H1 (cell line): Measurements from ENCODE around the gene PSMA2. TPM values are rescaled to one million over a fixed set of nuclear protein-coding genes. Genes with fewer than 3 reads are reported as not detected.

Source experiments
- CTCF ChIA-PET: fragments of 300-600 bp; sonication (Branson Sonifier 250); formaldehyde crosslinking; loops from one replicate; lab custom pipeline; 2021; ENCODE audit not compliant: partially characterized antibody; lab: Charles Lee
- POLR2A ChIA-PET: fragments of 300-600 bp; sonication (Branson Sonifier 250); formaldehyde crosslinking; loops from one replicate; lab custom pipeline; 2021; ENCODE audit warnings: inconsistent platforms; ENCODE audit not compliant: partially characterized antibody; lab: Charles Lee
- DNase-seq, 2 experiments: peaks; one replicate each; pipeline versions ENCODE4 v3.0.0 to v3.0.0-alpha.2; 2010 to 2022; ENCODE audit warnings: low spot score in 2 of 2, low read depth in 1 of 2, mixed read lengths in 1 of 2
- FAIRE-seq: peaks from 2 replicates; lab custom pipeline; 2011; peaks lifted over from hg19 to GRCh38; lab: Jason Lieb, UNC
- H2AFZ ChIP-seq: 2 replicates; pipeline ENCODE4 v1.8.1; 2012; ENCODE audit warnings: low read length, inconsistent platforms
- H2AK5ac ChIP-seq: 2 replicates; pipeline ENCODE4 v1.6.1; 2013; ENCODE audit warnings: low read depth, low read length
- H2BK120ac ChIP-seq: replicated peaks from 2 replicates; pipeline ENCODE3; 2013; ENCODE audit warnings: low read depth, low read length, inconsistent platforms
- H2BK12ac ChIP-seq: 2 replicates; pipeline ENCODE4 v1.6.1; 2013; ENCODE audit warnings: low read depth, low read length
- H2BK15ac ChIP-seq: 2 replicates; pipeline ENCODE4 v1.6.1; 2013; ENCODE audit warnings: low read length
- H2BK20ac ChIP-seq: 2 replicates; pipeline ENCODE4 v1.6.1; 2013; ENCODE audit warnings: low read length
- H2BK5ac ChIP-seq: 2 replicates; pipeline ENCODE4 v1.6.1; 2013; ENCODE audit warnings: low read depth, low read length
- H3K14ac ChIP-seq: 2 replicates; pipeline ENCODE4 v1.6.1; 2013; ENCODE audit warnings: inconsistent platforms; ENCODE audit not compliant: insufficient read length
- H3K18ac ChIP-seq: 2 replicates; pipeline ENCODE4 v1.6.1; 2013; ENCODE audit warnings: low read length; ENCODE audit errors: extremely low read depth
- H3K23ac ChIP-seq: 2 replicates; pipeline ENCODE4 v1.6.1; 2013; ENCODE audit warnings: inconsistent platforms; ENCODE audit not compliant: insufficient read length
- H3K23me2 ChIP-seq: 2 replicates; pipeline ENCODE4 v1.6.1; 2013; ENCODE audit warnings: low read depth, low read length
- H3K27ac ChIP-seq: 2 replicates; pipeline ENCODE4 v1.6.1; 2011; ENCODE audit warnings: low read depth, low read length, inconsistent platforms
- H3K27me3 ChIP-seq, 4 experiments: replicated peaks in 1 of 4; 1 replicate in 1 of 4; 2 replicates in 3 of 4; pipeline versions ENCODE4 v1.6.1 to v1.8.1; 2011 to 2013; ENCODE audit warnings: low read length in 3 of 4, mild to moderate bottlenecking in 3 of 4, inconsistent platforms in 2 of 4, mixed read lengths in 2 of 4, moderate library complexity in 1 of 4; ENCODE audit not compliant: control insufficient read depth in 3 of 4, insufficient read depth in 3 of 4; ENCODE audit errors: extremely low read depth in 1 of 4
- H3K36me3 ChIP-seq, 4 experiments: 2 replicates each; pipeline versions ENCODE4 v1.6.1 to v1.8.1; 2011 to 2013; ENCODE audit warnings: mild to moderate bottlenecking in 4 of 4, low read length in 3 of 4, moderate library complexity in 2 of 4, control low read depth in 1 of 4, inconsistent platforms in 1 of 4; ENCODE audit not compliant: insufficient read depth in 4 of 4, control insufficient read depth in 2 of 4
- H3K4ac ChIP-seq: replicated peaks from 2 replicates; pipeline ENCODE3; 2013; ENCODE audit warnings: low read length, low read depth, mixed read lengths, inconsistent platforms; ENCODE audit not compliant: insufficient read length
- H3K4me1 ChIP-seq, 4 experiments: replicated peaks in 1 of 4; 1 replicate in 1 of 4; 2 replicates in 3 of 4; pipeline versions ENCODE4 v1.6.1 to v1.8.1; 2011 to 2013; ENCODE audit warnings: low read length in 3 of 4, inconsistent platforms in 2 of 4, mixed read lengths in 1 of 4; ENCODE audit not compliant: insufficient read depth in 4 of 4, control insufficient read depth in 3 of 4
- H3K4me2 ChIP-seq, 2 experiments: 2 replicates each; pipeline versions ENCODE4 v1.6.1 to v1.8.1; 2011 to 2013; ENCODE audit warnings: low read depth in 2 of 2, low read length in 2 of 2, control low read depth in 1 of 2, inconsistent platforms in 1 of 2, mild to moderate bottlenecking in 1 of 2; ENCODE audit not compliant: insufficient read depth in 1 of 2
- H3K4me3 ChIP-seq, 4 experiments: fragments of 200-600, 300-600 bp in 1 of 4; sonication (generic), shearing (Covaris generic), sonication (Bioruptor Twin) in 1 of 4; 2 replicates each; pipeline versions ENCODE4 v1.5.1 to v1.8.1; 2011 to 2016; ENCODE audit warnings: low read length in 4 of 4, low read depth in 3 of 4, control low read depth in 2 of 4, inconsistent platforms in 2 of 4, mild to moderate bottlenecking in 2 of 4, mixed read lengths in 1 of 4, moderate library complexity in 1 of 4; ENCODE audit not compliant: insufficient read depth in 2 of 4; ENCODE audit errors: extremely low read depth in 1 of 4
- H3K56ac ChIP-seq: replicated peaks from 2 replicates; pipeline ENCODE3; 2013; ENCODE audit warnings: low read depth, mild to moderate bottlenecking, mixed read lengths, low read length, inconsistent platforms; ENCODE audit not compliant: insufficient read length
- H3K79me1 ChIP-seq: 2 replicates; pipeline ENCODE4 v1.6.1; 2013; ENCODE audit warnings: low read depth, low read length, control low read depth
- H3K79me2 ChIP-seq, 2 experiments: 2 replicates each; pipeline versions ENCODE4 v1.6.1 to v1.8.1; 2012 to 2013; ENCODE audit warnings: low read length in 2 of 2, mild to moderate bottlenecking in 2 of 2, inconsistent platforms in 1 of 2; ENCODE audit not compliant: insufficient read depth in 2 of 2, control insufficient read depth in 1 of 2
- H3K9ac ChIP-seq, 4 experiments: replicated peaks in 1 of 4; 1 replicate in 1 of 4; 2 replicates in 3 of 4; pipeline versions ENCODE4 v1.6.1 to v1.8.1; 2011 to 2013; ENCODE audit warnings: low read depth in 3 of 4, low read length in 3 of 4, control low read depth in 2 of 4, mild to moderate bottlenecking in 2 of 4, moderate library complexity in 2 of 4, inconsistent platforms in 1 of 4; ENCODE audit errors: extremely low read depth in 1 of 4
- H3K9me3 ChIP-seq, 2 experiments: 2 replicates each; pipeline versions ENCODE4 v1.6.1 to v1.8.1; 2012 to 2013; ENCODE audit warnings: mild to moderate bottlenecking in 2 of 2, moderate library complexity in 2 of 2, control low read depth in 1 of 2, inconsistent platforms in 1 of 2, low read depth in 1 of 2, low read length in 1 of 2, mixed read lengths in 1 of 2; ENCODE audit not compliant: insufficient read depth in 2 of 2
- H4K20me1 ChIP-seq, 2 experiments: replicated peaks in 1 of 2; 2 replicates each; pipeline versions ENCODE3 to v1.8.1; 2011 to 2013; ENCODE audit warnings: inconsistent platforms in 2 of 2, low read length in 2 of 2, mild to moderate bottlenecking in 1 of 2; ENCODE audit not compliant: insufficient read depth in 2 of 2, control insufficient read depth in 1 of 2
- H4K5ac ChIP-seq: 2 replicates; pipeline ENCODE4 v1.6.1; 2013; ENCODE audit warnings: low read length, low read depth, mixed read lengths, inconsistent platforms; ENCODE audit not compliant: insufficient read length
- H4K8ac ChIP-seq: 2 replicates; pipeline ENCODE4 v1.8.0; 2013; ENCODE audit warnings: mild to moderate bottlenecking, moderate library complexity, low read length, inconsistent platforms; ENCODE audit not compliant: insufficient read depth; ENCODE audit errors: extremely low read depth
- H4K91ac ChIP-seq: replicated peaks from 2 replicates; pipeline ENCODE3; 2013; ENCODE audit warnings: low read length, mixed read lengths, inconsistent platforms; ENCODE audit not compliant: insufficient read length
- BCL11A ChIP-seq, 2 experiments: IDR thresholded peaks; one replicate each; pipeline ENCODE4 v1.6.1; 2011; ENCODE audit warnings: low read depth in 2 of 2, low read length in 2 of 2, mild to moderate bottlenecking in 2 of 2
- CHD1 ChIP-seq: IDR thresholded peaks from 2 replicates; pipeline ENCODE4 v1.6.1; 2012; ENCODE audit warnings: low read depth, low read length, improper control_type of control experiment
- MAX ChIP-seq: IDR thresholded peaks from 2 replicates; pipeline ENCODE4 v1.6.1; 2012; ENCODE audit warnings: inconsistent platforms
- RAD21 ChIP-seq, 2 experiments: IDR thresholded peaks in 1 of 2; conservative IDR thresholded peaks in 1 of 2; 2 replicates each; pipeline ENCODE4 v1.6.1; 2011; ENCODE audit warnings: low read depth in 2 of 2, low read length in 2 of 2, improper control_type of control experiment in 1 of 2, inconsistent platforms in 1 of 2, mild to moderate bottlenecking in 1 of 2, moderate library complexity in 1 of 2
- WGBS, 2 experiments: shearing (Covaris generic) in 1 of 2; methylation state at CpG; one replicate each; pipeline versions ENCODE4 v1.1.6 to v1.1.7; 2013 to 2015; ENCODE audit warnings: low lambda C conversion rate in 2 of 2, mixed read lengths in 2 of 2, inconsistent platforms in 1 of 2, low coverage in 1 of 2, missing lambda C conversion rate in 1 of 2; ENCODE audit not compliant: insufficient replicate concordance in 2 of 2, insufficient coverage in 1 of 2, insufficient read length in 1 of 2; ENCODE audit errors: extremely low coverage in 1 of 2, missing lambda C conversion rate in 1 of 2; 5-methylcytosine and 5-hydroxymethylcytosine counted together
- polyA plus RNA-seq, 7 experiments: library from polyadenylated mRNA; depleted of rRNA in 3 of 7; stranded (reverse) in 5 of 7; unstranded in 2 of 7; fragments of >200 nt in 5 of 7; fragments of 200-250 nt in 2 of 7; gene quantifications; 1 replicate in 5 of 7; 2 replicates in 1 of 7; 4 replicates in 1 of 7; pipeline versions ENCODE4 v1.2.1 to v1.2.3, GENCODE V29; 2011 to 2013; ENCODE audit warnings: missing spikeins in 2 of 7, mixed read lengths in 2 of 7
- total RNA-seq: library from RNA; stranded (reverse); fragmentation: NEBNext Ultra II Directional; extraction: Animal tissue kit (Norgen Biotek cat#: 25700); gene quantifications from 2 replicates; pipeline ENCODE4 v1.2.1, GENCODE V29; 2021

PSMA2 gene
- total and polyA plus RNA-seq, 2 of the 8 experiments (the other 6 are each of a cell fraction or from before 2014, with no cell fraction given): 211 to 259 TPM

- WGBS, 2 experiments: 46% methylated on average over 2 of the region's 2 CpGs; no CpG with 5 or more reads in 1 of the 2 experiments
- Histone ChIP-seq H3K79me1 (no peaks in the 10 kb centered on the region), H2AFZ (no peak overlapping the region), H3K4me1 (no peaks in the 10 kb centered on the region), H4K91ac (no peak overlapping the region), H2BK120ac (no peak overlapping the region), H4K5ac (no peak overlapping the region), H3K9me3 (no peaks in the 10 kb centered on the region; a peak in 1 of 4 replicates), H4K20me1 (no peaks in the 10 kb centered on the region), H4K8ac (no peak overlapping the region), H2BK5ac (no peak overlapping the region), H3K4ac (no peak overlapping the region), H3K23me2 (no peaks in the 10 kb centered on the region), H2BK20ac (no peak overlapping the region), H3K23ac (no peak overlapping the region), H3K14ac (no peak overlapping the region), H3K27me3 (no peaks in the 10 kb centered on the region), H3K27ac (no peak overlapping the region), H2AK5ac (no peak overlapping the region), H2BK15ac (no peak overlapping the region), H3K79me2 (no peaks in the 10 kb centered on the region), H3K4me2 (no peak overlapping the region), H3K18ac (no peak overlapping the region), H3K36me3 (no peaks in the 10 kb centered on the region), H2BK12ac (no peak overlapping the region), H3K56ac (no peak overlapping the region), H3K4me3 (no peak overlapping the region), H3K9ac (no peak overlapping the region)
- TF ChIP-seq MAX (no peak), RAD21 (IDR thresholded peaks at IDR 0.05 in 1 of 2, conservative IDR thresholded peaks at IDR 0.05 in 1 of 2; ENCODE audit: low read depth in 2 of 2, low read length in 2 of 2) (no peak), BCL11A (IDR thresholded peaks at IDR 0.05; ENCODE audit: low read depth in 2 of 2, low read length in 2 of 2) (no peak), CHD1 (no peak)
- ChIA-PET POLR2A (no interaction called here), CTCF (interaction anchor here (2.0 kb wide), 1 partner anchor 39 kb away, joined by 6 read pairs; no protein-coding TSS in a partner anchor)
- DNase-seq (no peak), FAIRE-seq (no peak)
These were observed 48.1 kb upstream of the PSMA2 start for GRCh38 chr7:42980084-42980483.
